Loucy (cell line): ENCODE data around the gene NCBP1.

Source experiments
- CTCF ChIP-seq: fragments of 200-600 bp; sonication (generic); conservative IDR thresholded peaks from 2 replicates; pipeline ENCODE4 v1.5.1; 2014; ENCODE audit warnings: mild to moderate bottlenecking, antibody characterized with exemption, low read length
- EZH2phosphoT487 ChIP-seq: fragments of 200-600 bp; IDR thresholded peaks from 2 replicates; pipeline ENCODE4 v1.6.1; 2018; ENCODE audit warnings: antibody characterized with exemption, mild to moderate bottlenecking, moderate library complexity, borderline replicate concordance

GRCh38 chr9:97599314-97599846 is 34.2 kb upstream of the NCBP1 start:
- no peak for TF ChIP-seq CTCF
- no peak for TF ChIP-seq EZH2phosphoT487
